Common myeloid progenitor, CD34-positive (primary cell): Measurements from ENCODE around the gene IGF2R.

Experiments used
- CTCF ChIA-PET: fragments of 350-600 bp; sonication (Branson Sonifier 250); formaldehyde crosslinking; loops from one replicate; lab custom pipeline; 2021; ENCODE audit warnings: antibody characterized with exemption; lab: Charles Lee
- POLR2A ChIA-PET: fragments of 350-600 bp; sonication (Branson Sonifier 250); formaldehyde crosslinking; loops from one replicate; lab custom pipeline; 2021; ENCODE audit warnings: antibody characterized with exemption; lab: Charles Lee
- DNase-seq, 3 donors: peaks; one replicate each; pipeline versions ENCODE4 v3.0.0 to v3.0.0-alpha.2; 2013
- H3K27ac ChIP-seq, 2 experiments: 1 replicate in 1 of 2; 2 replicates in 1 of 2; pipeline ENCODE4 v1.7.0; 2013; ENCODE audit warnings: inconsistent platforms in 2 of 2, low read length in 2 of 2, mild to moderate bottlenecking in 2 of 2, low read depth in 1 of 2, moderate library complexity in 1 of 2; ENCODE audit not compliant: severe bottlenecking in 2 of 2, insufficient read depth in 1 of 2, poor library complexity in 1 of 2
- H3K27me3 ChIP-seq, 5 experiments: replicated peaks in 2 of 5; 1 replicate in 3 of 5; 2 replicates in 2 of 5; pipeline versions ENCODE4 v1.6.1 to v1.7.0; 2013; ENCODE audit warnings: low read length in 4 of 5, mild to moderate bottlenecking in 2 of 5, moderate library complexity in 2 of 5, inconsistent platforms in 1 of 5; ENCODE audit not compliant: insufficient read depth in 5 of 5, control insufficient read depth in 4 of 5
- H3K36me3 ChIP-seq, 4 experiments: 1 replicate in 2 of 4; 2 replicates in 2 of 4; pipeline versions ENCODE4 v1.6.1 to v1.7.0; 2013; ENCODE audit warnings: low read length in 3 of 4, control low read depth in 1 of 4, mild to moderate bottlenecking in 1 of 4; ENCODE audit not compliant: control insufficient read depth in 4 of 4, insufficient read depth in 4 of 4
- H3K4me1 ChIP-seq, 4 experiments: 1 replicate in 3 of 4; 2 replicates in 1 of 4; pipeline versions ENCODE4 v1.6.1 to v1.7.1; 2013; ENCODE audit warnings: low read length in 3 of 4, mild to moderate bottlenecking in 3 of 4, control low read depth in 1 of 4, inconsistent platforms in 1 of 4, moderate library complexity in 1 of 4; ENCODE audit not compliant: control insufficient read depth in 4 of 4, insufficient read depth in 4 of 4; ENCODE audit errors: control extremely low read depth in 1 of 4
- H3K4me3 ChIP-seq, 7 experiments: 1 replicate in 4 of 7; 2 replicates in 3 of 7; pipeline versions ENCODE4 v1.5.1 to v1.7.0; 2013; ENCODE audit warnings: mild to moderate bottlenecking in 7 of 7, low read length in 6 of 7, moderate library complexity in 6 of 7, inconsistent platforms in 2 of 7, low read depth in 2 of 7, control low read depth in 1 of 7; ENCODE audit not compliant: insufficient read depth in 4 of 7, control insufficient read depth in 1 of 7; ENCODE audit errors: extremely low read depth in 1 of 7
- H3K9me3 ChIP-seq, 5 experiments: 1 replicate in 4 of 5; 2 replicates in 1 of 5; pipeline versions ENCODE4 v1.6.1 to v1.7.1; 2013; ENCODE audit warnings: low read length in 4 of 5, mild to moderate bottlenecking in 2 of 5, inconsistent platforms in 1 of 5, low read depth in 1 of 5, moderate library complexity in 1 of 5; ENCODE audit not compliant: control insufficient read depth in 4 of 5, insufficient read depth in 2 of 5; ENCODE audit errors: control extremely low read depth in 1 of 5
- WGBS: methylation state at CpG from one replicate; pipeline ENCODE4 v1.1.5; 2013; ENCODE audit not compliant: insufficient coverage; 5-methylcytosine and 5-hydroxymethylcytosine counted together

The IGF2R gene

DNA sequence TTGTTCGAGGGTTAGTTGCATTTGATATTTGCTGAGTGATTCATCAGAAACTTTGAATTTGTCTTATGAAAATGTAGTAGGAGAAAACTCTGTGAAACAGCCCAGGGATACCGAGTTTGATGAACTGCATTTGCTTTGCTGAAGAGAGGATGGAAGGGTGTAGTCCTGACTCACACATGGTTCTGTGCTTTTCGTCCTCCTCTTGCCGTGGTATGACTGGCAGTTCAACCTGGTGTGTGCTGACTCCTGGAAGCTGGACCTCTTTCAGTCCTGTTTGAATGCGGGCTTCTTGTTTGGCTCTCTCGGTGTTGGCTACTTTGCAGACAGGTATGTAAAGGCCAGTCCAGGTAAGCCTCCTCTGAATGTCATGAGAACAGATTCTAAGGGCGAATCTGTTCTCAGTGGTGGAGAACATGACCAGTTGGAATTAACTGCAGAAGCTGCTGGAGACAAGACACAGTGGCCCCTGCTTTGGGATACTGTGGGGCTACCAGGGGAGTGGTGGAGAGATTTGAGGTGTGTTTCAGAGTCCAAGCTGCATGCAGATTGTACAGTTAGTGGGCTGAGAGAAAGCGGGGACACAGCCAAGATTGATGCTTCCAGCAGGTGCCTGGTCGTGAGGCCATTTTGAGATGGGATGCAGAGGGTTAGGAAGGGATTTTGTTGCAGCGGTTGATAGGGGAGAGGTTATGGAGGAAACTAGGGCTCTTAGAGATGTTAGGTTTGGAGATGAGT, 161.2 kb downstream of the IGF2R start:
- H3K4me3 ChIP-seq = no peak overlapping the region
- DNase-seq = no peak
- 92% methylated on average over 9 of the region's 10 CpGs for WGBS
- no peaks in the 10 kb centered on the region for H3K9me3 ChIP-seq
- no peak overlapping the region for H3K27ac ChIP-seq
- peaks cover 0 to 2% (median 0%) of the 10 kb centered on the region in 4 experiments for H3K4me1 ChIP-seq
- ChIA-PET POLR2A (no interaction called here), CTCF (interaction anchor here (2.1 kb wide), 1 partner anchor 10 kb away, joined by 4 read pairs; no protein-coding TSS in a partner anchor)
- H3K36me3 ChIP-seq = no peaks in the 10 kb centered on the region
- peaks cover 0 to 70% (median 17%) of the 10 kb centered on the region in 5 experiments for H3K27me3 ChIP-seq

DNA sequence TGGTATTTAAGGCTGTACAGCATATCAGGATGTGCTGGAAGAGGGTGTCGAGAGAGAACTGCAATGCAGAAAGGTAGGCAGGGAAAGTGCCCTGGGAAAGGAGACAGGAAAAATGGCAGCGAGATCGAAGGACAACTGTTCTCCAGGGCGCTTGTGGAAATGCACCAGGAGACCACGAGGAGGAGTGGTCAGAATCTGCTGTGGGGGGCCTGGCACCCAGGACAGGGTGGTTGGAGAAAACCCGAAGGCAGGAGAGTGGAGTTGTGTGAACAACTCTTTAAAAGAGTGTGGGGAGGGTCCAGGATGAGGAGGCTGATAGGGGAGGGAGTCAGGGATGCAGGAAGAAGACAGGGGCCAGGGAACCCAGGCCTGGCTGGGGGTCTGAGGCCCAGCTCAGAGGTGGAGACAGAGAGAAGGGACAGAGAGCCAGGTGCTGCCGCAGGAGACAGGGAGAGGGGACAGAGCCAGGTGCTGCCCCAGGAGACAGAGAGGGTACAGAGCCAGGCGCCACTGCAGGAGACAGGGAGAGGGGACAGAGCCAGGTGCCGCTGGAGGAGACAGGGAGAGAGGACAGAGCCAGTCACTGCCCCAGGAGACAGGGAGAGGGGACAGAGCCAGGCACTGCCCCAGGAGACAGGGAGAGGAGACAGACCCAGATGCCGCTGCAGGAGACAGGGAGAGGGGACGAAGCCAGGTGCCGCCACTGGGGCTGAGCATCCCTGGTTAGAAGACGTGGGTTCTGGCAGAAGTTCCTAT, 162.0 kb downstream of the IGF2R start:
- CTCF ChIA-PET = no interaction called here
- H3K27ac ChIP-seq = no peak overlapping the region
- no peak overlapping the region for H3K4me3 ChIP-seq
- POLR2A ChIA-PET = no interaction called here
- DNase-seq = no peak
- WGBS = 91% methylated on average over 10 of the region's 13 CpGs
- peaks cover 0 to 2% (median 0%) of the 10 kb centered on the region in 4 experiments for H3K4me1 ChIP-seq
- H3K9me3 ChIP-seq = no peaks in the 10 kb centered on the region
- H3K36me3 ChIP-seq = no peaks in the 10 kb centered on the region
- H3K27me3 ChIP-seq = peaks cover 0 to 77% (median 20%) of the 10 kb centered on the region in 5 experiments

DNA sequence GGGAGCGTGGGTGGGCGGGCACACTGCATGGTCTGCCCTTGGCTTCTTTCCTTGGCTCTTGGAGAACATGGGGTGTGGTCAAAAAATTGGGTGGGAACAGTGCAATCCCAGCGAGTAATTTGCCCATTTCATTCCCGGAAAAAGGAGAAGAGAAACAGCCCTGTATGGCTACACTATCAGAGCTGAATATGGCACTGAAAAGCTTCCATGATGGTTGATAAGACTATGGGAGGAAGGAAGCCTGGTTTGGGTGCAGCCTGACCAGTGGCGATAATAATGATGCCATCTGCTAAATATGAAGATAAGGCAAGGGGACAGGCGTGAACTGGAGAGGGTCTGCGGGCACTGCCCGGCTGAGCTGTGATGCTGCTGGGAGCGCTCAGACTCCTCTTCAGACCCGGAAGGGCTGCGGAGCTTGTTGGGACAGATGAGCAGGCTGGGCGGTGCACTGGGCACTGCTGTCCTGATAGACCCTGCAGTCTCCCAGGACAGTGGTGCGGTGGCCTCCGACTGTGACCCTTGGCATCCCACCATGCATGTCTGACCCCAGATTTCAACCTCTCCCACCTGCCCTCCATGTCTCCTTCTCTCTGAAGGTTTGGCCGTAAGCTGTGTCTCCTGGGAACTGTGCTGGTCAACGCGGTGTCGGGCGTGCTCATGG, 162.9 kb downstream of the IGF2R start:
- POLR2A ChIA-PET = no interaction called here
- CTCF ChIA-PET = no interaction called here
- Histone ChIP-seq H3K27me3 (peaks cover 0 to 86% (median 26%) of the 10 kb centered on the region in 5 experiments), H3K36me3 (no peaks in the 10 kb centered on the region), H3K9me3 (no peaks in the 10 kb centered on the region), H3K27ac (no peak overlapping the region), H3K4me1 (peaks cover 0 to 2% (median 0%) of the 10 kb centered on the region in 4 experiments), H3K4me3 (no peak overlapping the region)
- DNase-seq = peak; percentile 6 to 16 (median 6)
- 84% methylated on average over 14 of the region's 19 CpGs for WGBS

DNA sequence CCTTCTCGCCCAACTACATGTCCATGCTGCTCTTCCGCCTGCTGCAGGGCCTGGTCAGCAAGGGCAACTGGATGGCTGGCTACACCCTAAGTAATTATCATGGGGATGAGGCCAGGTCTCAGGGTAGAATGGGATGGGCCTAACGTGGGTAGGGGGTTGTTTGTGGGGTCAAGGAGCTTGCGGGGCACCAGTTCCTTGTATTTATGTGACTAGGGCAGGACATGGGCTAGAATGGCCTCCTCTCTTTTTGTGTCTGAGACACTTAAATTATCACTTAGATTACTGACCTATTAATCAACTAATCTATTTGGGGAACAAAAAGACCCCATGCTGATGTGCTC, 163.4 kb downstream of the IGF2R start:
- no peaks in the 10 kb centered on the region for H3K9me3 ChIP-seq
- CTCF ChIA-PET = no interaction called here
- peaks cover 0 to 89% (median 24%) of the 10 kb centered on the region in 5 experiments for H3K27me3 ChIP-seq
- WGBS = 100% methylated on average over 1 of the region's 4 CpGs
- H3K36me3 ChIP-seq = no peaks in the 10 kb centered on the region
- POLR2A ChIA-PET = no interaction called here
- DNase-seq = no peak
- no peak overlapping the region for H3K27ac ChIP-seq
- peaks cover 0 to 2% (median 0%) of the 10 kb centered on the region in 4 experiments for H3K4me1 ChIP-seq
- no peak overlapping the region for H3K4me3 ChIP-seq

DNA sequence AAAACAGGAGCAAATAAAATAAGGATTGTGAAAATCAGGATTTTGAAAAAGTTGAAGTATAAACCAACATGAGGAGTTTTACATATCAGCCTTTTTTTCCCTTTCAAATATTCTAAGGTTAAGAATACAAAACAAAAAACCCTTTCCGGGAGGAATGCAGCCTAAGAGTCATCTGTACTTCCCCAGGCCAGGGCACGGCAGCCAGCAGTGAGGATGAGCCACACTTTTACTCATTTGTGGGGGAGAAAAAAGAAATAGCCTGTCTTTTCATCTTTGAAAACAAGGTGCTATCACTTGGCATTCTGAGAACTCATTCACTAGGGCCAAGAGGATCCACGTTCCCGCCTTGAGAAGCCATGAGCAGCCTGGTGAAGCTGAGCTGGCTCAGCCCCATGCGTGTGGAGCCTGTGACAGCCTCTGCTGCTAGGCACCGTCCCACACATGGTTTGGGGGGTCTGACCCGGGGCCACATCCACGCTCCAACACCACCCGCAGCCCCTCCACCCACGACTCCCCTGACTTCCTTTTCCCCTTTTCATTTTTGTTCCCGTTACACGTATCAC, 164.0 kb downstream of the IGF2R start:
- no peak overlapping the region for H3K27ac ChIP-seq
- CTCF ChIA-PET = no interaction called here
- H3K36me3 ChIP-seq = no peaks in the 10 kb centered on the region
- WGBS = 54% methylated on average over 11 of the region's 12 CpGs
- H3K27me3 ChIP-seq = peaks cover 0 to 90% (median 26%) of the 10 kb centered on the region in 5 experiments
- H3K9me3 ChIP-seq = no peaks in the 10 kb centered on the region
- no peak overlapping the region for H3K4me3 ChIP-seq
- POLR2A ChIA-PET = no interaction called here
- H3K4me1 ChIP-seq = peaks cover 0 to 2% (median 0%) of the 10 kb centered on the region in 4 experiments
- no peak for DNase-seq

DNA sequence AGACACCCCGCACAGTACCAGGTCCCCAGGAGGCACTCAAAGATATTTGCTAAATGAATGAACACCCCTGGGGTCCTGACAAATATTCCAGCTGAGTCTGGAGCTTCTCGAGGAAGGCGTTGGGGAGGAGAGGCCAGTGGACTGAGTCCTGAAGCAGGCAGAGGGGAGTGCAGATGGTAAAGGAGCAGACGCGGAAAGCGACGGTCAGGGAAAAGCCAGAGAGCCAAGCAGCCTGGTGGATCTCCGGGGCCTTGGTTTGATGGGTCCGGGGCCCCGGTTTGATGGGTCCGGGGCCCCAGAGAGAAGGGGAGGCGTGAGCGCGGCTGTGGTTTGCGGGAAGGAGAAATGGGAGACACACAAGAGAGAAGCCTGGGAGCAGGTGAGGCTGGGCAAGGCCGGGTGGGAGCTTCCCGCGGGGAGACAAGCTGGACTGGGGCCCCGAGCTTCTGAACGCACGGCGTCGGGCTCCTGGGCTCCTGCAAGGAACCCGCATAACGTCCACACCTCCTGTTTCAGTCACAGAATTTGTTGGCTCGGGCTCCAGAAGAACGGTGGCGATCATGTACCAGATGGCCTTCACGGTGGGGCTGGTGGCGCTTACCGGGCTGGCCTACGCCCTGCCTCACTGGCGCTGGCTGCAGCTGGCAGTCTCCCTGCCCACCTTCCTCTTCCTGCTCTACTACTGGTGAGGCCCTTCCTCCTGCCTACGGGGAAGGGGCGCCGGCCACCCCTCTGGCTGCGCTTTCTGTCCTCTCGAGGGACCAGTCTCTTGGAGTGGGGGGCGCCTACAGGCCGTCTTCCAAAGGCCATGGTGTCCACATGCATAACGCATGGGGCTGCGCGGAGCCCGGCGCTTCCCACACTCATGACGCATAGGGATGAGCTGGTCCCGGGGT, 164.8 kb downstream of the IGF2R start:
- CTCF ChIA-PET = no interaction called here
- WGBS = 83% methylated on average over 45 of the region's 47 CpGs

More for the DNA sequence above, 164.8 kb downstream of the IGF2R start:
- H3K27me3 ChIP-seq = peaks cover 0 to 83% (median 26%) of the 10 kb centered on the region in 5 experiments
- no peaks in the 10 kb centered on the region for H3K9me3 ChIP-seq
- no peak overlapping the region for H3K4me3 ChIP-seq
- DNase-seq = no peak
- no peak overlapping the region for H3K27ac ChIP-seq
- POLR2A ChIA-PET = no interaction called here
- no peaks in the 10 kb centered on the region for H3K36me3 ChIP-seq
- H3K4me1 ChIP-seq = peaks cover 0 to 2% (median 0%) of the 10 kb centered on the region in 4 experiments
